Measurements from ENCODE around the gene ODAD2.

DNA sequence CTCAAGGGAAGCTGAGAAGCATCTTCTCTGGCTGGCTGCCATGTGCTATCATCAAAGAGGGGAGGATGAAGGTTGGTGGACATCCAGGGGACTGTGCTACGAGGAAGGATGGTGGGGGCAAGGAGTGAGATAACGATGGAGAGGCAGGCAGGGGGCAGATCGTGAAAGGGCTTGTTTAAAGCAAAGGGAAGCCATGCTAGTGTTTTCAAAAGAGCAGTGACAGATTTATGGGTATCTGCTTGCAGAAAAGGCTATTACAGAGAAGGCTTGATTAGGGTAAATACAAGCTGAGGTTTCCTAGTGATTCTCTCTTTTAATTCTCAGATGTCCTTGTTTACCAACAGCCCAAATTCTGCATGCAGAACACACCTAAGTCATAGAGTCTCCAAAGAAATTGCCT is 164.4 kb downstream of the ODAD2 start:
- TF ChIP-seq, protein P1, sequence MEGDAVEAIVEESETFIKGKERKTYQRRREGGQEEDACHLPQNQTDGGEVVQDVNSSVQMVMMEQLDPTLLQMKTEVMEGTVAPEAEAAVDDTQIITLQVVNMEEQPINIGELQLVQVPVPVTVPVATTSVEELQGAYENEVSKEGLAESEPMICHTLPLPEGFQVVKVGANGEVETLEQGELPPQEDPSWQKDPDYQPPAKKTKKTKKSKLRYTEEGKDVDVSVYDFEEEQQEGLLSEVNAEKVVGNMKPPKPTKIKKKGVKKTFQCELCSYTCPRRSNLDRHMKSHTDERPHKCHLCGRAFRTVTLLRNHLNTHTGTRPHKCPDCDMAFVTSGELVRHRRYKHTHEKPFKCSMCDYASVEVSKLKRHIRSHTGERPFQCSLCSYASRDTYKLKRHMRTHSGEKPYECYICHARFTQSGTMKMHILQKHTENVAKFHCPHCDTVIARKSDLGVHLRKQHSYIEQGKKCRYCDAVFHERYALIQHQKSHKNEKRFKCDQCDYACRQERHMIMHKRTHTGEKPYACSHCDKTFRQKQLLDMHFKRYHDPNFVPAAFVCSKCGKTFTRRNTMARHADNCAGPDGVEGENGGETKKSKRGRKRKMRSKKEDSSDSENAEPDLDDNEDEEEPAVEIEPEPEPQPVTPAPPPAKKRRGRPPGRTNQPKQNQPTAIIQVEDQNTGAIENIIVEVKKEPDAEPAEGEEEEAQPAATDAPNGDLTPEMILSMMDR (IDR thresholded peaks at IDR 0.05; ENCODE audit: insufficient read depth, low read length), result no peak
- TF ChIP-seq, protein P2, sequence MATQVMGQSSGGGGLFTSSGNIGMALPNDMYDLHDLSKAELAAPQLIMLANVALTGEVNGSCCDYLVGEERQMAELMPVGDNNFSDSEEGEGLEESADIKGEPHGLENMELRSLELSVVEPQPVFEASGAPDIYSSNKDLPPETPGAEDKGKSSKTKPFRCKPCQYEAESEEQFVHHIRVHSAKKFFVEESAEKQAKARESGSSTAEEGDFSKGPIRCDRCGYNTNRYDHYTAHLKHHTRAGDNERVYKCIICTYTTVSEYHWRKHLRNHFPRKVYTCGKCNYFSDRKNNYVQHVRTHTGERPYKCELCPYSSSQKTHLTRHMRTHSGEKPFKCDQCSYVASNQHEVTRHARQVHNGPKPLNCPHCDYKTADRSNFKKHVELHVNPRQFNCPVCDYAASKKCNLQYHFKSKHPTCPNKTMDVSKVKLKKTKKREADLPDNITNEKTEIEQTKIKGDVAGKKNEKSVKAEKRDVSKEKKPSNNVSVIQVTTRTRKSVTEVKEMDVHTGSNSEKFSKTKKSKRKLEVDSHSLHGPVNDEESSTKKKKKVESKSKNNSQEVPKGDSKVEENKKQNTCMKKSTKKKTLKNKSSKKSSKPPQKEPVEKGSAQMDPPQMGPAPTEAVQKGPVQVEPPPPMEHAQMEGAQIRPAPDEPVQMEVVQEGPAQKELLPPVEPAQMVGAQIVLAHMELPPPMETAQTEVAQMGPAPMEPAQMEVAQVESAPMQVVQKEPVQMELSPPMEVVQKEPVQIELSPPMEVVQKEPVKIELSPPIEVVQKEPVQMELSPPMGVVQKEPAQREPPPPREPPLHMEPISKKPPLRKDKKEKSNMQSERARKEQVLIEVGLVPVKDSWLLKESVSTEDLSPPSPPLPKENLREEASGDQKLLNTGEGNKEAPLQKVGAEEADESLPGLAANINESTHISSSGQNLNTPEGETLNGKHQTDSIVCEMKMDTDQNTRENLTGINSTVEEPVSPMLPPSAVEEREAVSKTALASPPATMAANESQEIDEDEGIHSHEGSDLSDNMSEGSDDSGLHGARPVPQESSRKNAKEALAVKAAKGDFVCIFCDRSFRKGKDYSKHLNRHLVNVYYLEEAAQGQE (IDR thresholded peaks at IDR 0.05; ENCODE audit: insufficient replicate concordance, low read depth), result no peak
- TF ChIP-seq POLR2AphosphoS5 (IDR thresholded peaks at IDR 0.05; ENCODE audit: low read depth) (no peak), GABPA (IDR thresholded peaks at IDR 0.05; ENCODE audit: low read depth) (no peak), SPI1 (IDR thresholded peaks at IDR 0.05; ENCODE audit: borderline replicate concordance, low read depth) (no peak)
